Neural progenitor cell (in vitro differentiated cells): ENCODE results near the gene TMPRSS4. TPM values are rescaled to one million over a fixed set of nuclear protein-coding genes. Genes with fewer than 3 reads are reported as not detected.

Experiments used
- DNase-seq: peaks from one replicate; pipeline ENCODE4 v3.0.0-alpha.2; 2016; ENCODE audit warnings: low spot score
- H2AFZ ChIP-seq: fragments of 200-600 bp; sonication (generic); replicated peaks from 2 replicates; pipeline ENCODE4 v1.6.1; 2016; ENCODE audit warnings: antibody characterized with exemption
- H3F3A ChIP-seq: fragments of 200-600 bp; sonication (generic); 2 replicates; pipeline ENCODE4 v1.6.1; 2016; ENCODE audit warnings: antibody characterized with exemption, low read depth
- H3K27ac ChIP-seq: fragments of 200-600 bp; sonication (generic); 2 replicates; pipeline ENCODE4 v1.5.1; 2016; ENCODE audit warnings: mild to moderate bottlenecking
- H3K27me3 ChIP-seq: fragments of 200-600 bp; sonication (generic); 2 replicates; pipeline ENCODE4 v1.6.1; 2016; ENCODE audit warnings: mild to moderate bottlenecking, moderate library complexity
- H3K36me3 ChIP-seq: fragments of 200-600 bp; sonication (generic); 2 replicates; pipeline ENCODE4 v1.5.1; 2016
- H3K4me1 ChIP-seq: fragments of 200-600 bp; sonication (generic); 2 replicates; pipeline ENCODE4 v1.6.1; 2016; ENCODE audit warnings: mixed run types
- H3K4me2 ChIP-seq: fragments of 200-600 bp; sonication (generic); 2 replicates; pipeline ENCODE4 v1.6.1; 2016
- H3K4me3 ChIP-seq: fragments of 200-600 bp; sonication (generic); 2 replicates; pipeline ENCODE4 v1.5.1; 2016
- H3K79me2 ChIP-seq: fragments of 200-600 bp; sonication (generic); 2 replicates; pipeline ENCODE4 v1.6.1; 2016; ENCODE audit warnings: low read depth
- H3K9ac ChIP-seq: fragments of 200-600 bp; sonication (generic); 2 replicates; pipeline ENCODE4 v1.6.1; 2016
- H3K9me3 ChIP-seq: fragments of 200-600 bp; sonication (generic); 2 replicates; pipeline ENCODE4 v1.5.1; 2016; ENCODE audit warnings: low read depth
- H4K20me1 ChIP-seq: fragments of 200-600 bp; sonication (generic); 2 replicates; pipeline ENCODE4 v1.6.1; 2016; ENCODE audit warnings: low read depth
- H3K27ac Mint-ChIP-seq: 3 replicates; pipeline ENCODE4 v1.8.0; 2021; ENCODE audit warnings: mixed read lengths
- H3K27me3 Mint-ChIP-seq: 2 replicates; pipeline ENCODE4 v1.8.0; 2022; ENCODE audit warnings: low read depth, mild to moderate bottlenecking, inconsistent platforms, moderate library complexity, mixed read lengths; ENCODE audit not compliant: insufficient read depth
- H3K36me3 Mint-ChIP-seq: 3 replicates; pipeline ENCODE4 v1.8.0; 2021; ENCODE audit warnings: mixed read lengths
- H3K4me1 Mint-ChIP-seq: 3 replicates; pipeline ENCODE4 v1.8.0; 2021; ENCODE audit warnings: mixed read lengths
- H3K4me3 Mint-ChIP-seq: 3 replicates; pipeline ENCODE4 v1.8.0; 2021; ENCODE audit warnings: mild to moderate bottlenecking, moderate library complexity, mixed read lengths
- H3K9me3 Mint-ChIP-seq: 3 replicates; pipeline ENCODE4 v1.8.0; 2020; ENCODE audit warnings: mixed read lengths
- EZH2 ChIP-seq: fragments of 200-600 bp; sonication (generic); IDR thresholded peaks from 2 replicates; pipeline ENCODE4 v1.6.1; 2017; ENCODE audit warnings: antibody characterized with exemption, mild to moderate bottlenecking, moderate library complexity
- EZH2phosphoT487 ChIP-seq: fragments of 200-600 bp; sonication (generic); IDR thresholded peaks from 2 replicates; pipeline ENCODE4 v1.6.1; 2017; ENCODE audit warnings: antibody characterized with exemption
- total RNA-seq: library from RNA; depleted of rRNA; stranded (reverse); fragments of >200 nt; gene quantifications from 2 replicates; pipeline ENCODE4 v1.2.3, GENCODE V29; 2015; ENCODE audit warnings: low replicate concordance
- TF ChIP-seq, protein P1 (sequence below): fragments of 200-600 bp; sonication (generic); IDR thresholded peaks from 2 replicates; pipeline ENCODE4 v1.5.1; 2017; ENCODE audit warnings: antibody characterized with exemption, mild to moderate bottlenecking

Gene TMPRSS4
- total RNA-seq, 1 donor from 2014 or later: not detected

- Histone ChIP-seq H3K79me2 (no peaks in the 10 kb centered on the region), H3K9me3 (no peaks in the 10 kb centered on the region), H3K9ac (no peak overlapping the region), H3K27ac (no peak overlapping the region), H4K20me1 (no peaks in the 10 kb centered on the region), H3F3A (no peaks in the 10 kb centered on the region), H3K27me3 (no peaks in the 10 kb centered on the region), H3K4me1 (peaks cover 19% of the 10 kb centered on the region), H2AFZ (no peak overlapping the region), H3K4me3 (no peak overlapping the region), H3K36me3 (no peaks in the 10 kb centered on the region), H3K4me2 (no peak overlapping the region)
- H3K27me3 Mint-ChIP-seq: peaks cover 23% of the 10 kb centered on the region
- H3K36me3 Mint-ChIP-seq: no peaks in the 10 kb centered on the region
- H3K27ac Mint-ChIP-seq: no peak overlapping the region
- no peak for DNase-seq
- H3K9me3 Mint-ChIP-seq: peaks cover 3% of the 10 kb centered on the region
- H3K4me1 Mint-ChIP-seq: peaks cover 37% of the 10 kb centered on the region
- no peak overlapping the region for H3K4me3 Mint-ChIP-seq
- TF ChIP-seq EZH2: no peak
- no peak for TF ChIP-seq EZH2phosphoT487
- TF ChIP-seq, protein P1, sequence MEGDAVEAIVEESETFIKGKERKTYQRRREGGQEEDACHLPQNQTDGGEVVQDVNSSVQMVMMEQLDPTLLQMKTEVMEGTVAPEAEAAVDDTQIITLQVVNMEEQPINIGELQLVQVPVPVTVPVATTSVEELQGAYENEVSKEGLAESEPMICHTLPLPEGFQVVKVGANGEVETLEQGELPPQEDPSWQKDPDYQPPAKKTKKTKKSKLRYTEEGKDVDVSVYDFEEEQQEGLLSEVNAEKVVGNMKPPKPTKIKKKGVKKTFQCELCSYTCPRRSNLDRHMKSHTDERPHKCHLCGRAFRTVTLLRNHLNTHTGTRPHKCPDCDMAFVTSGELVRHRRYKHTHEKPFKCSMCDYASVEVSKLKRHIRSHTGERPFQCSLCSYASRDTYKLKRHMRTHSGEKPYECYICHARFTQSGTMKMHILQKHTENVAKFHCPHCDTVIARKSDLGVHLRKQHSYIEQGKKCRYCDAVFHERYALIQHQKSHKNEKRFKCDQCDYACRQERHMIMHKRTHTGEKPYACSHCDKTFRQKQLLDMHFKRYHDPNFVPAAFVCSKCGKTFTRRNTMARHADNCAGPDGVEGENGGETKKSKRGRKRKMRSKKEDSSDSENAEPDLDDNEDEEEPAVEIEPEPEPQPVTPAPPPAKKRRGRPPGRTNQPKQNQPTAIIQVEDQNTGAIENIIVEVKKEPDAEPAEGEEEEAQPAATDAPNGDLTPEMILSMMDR: no peak
Observed at GRCh38 chr11:118095493-118095892, 18.6 kb downstream of the TMPRSS4 start.

DNA sequence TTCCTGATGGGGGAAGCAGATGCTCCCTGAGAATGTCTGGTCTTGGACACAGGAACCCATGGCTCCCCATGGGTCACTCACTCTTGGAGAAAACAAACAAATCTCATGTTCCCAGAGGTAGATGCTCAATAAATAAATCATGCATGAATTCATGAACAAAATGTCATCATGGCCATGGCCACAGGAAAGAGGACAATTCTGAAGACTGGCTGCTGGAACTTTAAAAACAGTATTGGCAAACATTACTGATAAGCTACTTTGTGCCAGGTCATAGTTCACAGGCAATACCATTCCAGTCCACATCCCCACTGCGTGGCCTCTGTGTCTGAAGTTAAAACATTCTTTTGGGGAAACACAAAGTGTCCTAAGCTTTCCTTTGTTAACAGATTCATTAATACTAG is 19.1 kb downstream of the TMPRSS4 start:
- Mint-ChIP-seq H3K4me3 (no peak overlapping the region), H3K27me3 (peaks cover 20% of the 10 kb centered on the region), H3K27ac (peak overlapping the region; percentile 60), H3K4me1 (peaks cover 37% of the 10 kb centered on the region), H3K36me3 (no peaks in the 10 kb centered on the region), H3K9me3 (peaks cover 3% of the 10 kb centered on the region)
- TF ChIP-seq EZH2phosphoT487 (no peak), EZH2 (no peak)
- TF ChIP-seq, protein P1: no peak
- Histone ChIP-seq H3K4me3 (no peak overlapping the region), H3K79me2 (no peaks in the 10 kb centered on the region), H4K20me1 (no peaks in the 10 kb centered on the region), H3K27me3 (no peaks in the 10 kb centered on the region), H3K27ac (no peak overlapping the region), H3K9me3 (no peaks in the 10 kb centered on the region), H3K4me1 (peaks cover 19% of the 10 kb centered on the region), H3F3A (no peaks in the 10 kb centered on the region), H3K4me2 (no peak overlapping the region), H3K36me3 (no peaks in the 10 kb centered on the region), H2AFZ (no peak overlapping the region), H3K9ac (no peak overlapping the region)
- no peak for DNase-seq

GRCh38 chr11:118098996-118099837 is 22.3 kb downstream of the TMPRSS4 start:
- H3K27me3 ChIP-seq: no peaks in the 10 kb centered on the region
- Mint-ChIP-seq H3K36me3 (no peaks in the 10 kb centered on the region), H3K9me3 (no peaks in the 10 kb centered on the region), H3K27me3 (peaks cover 23% of the 10 kb centered on the region), H3K27ac (no peak overlapping the region), H3K4me3 (no peak overlapping the region), H3K4me1 (peaks cover 17% of the 10 kb centered on the region)
- peak; percentile 24 for DNase-seq
- no peaks in the 10 kb centered on the region for H3K9me3 ChIP-seq
- H3K36me3 ChIP-seq: no peaks in the 10 kb centered on the region
- H3K79me2 ChIP-seq: no peaks in the 10 kb centered on the region
- no peaks in the 10 kb centered on the region for H3F3A ChIP-seq
- H4K20me1 ChIP-seq: no peaks in the 10 kb centered on the region
- H3K9ac ChIP-seq: no peak overlapping the region
- H3K4me3 ChIP-seq: no peak overlapping the region
- H2AFZ ChIP-seq: no peak overlapping the region
- no peak overlapping the region for H3K27ac ChIP-seq
- TF ChIP-seq EZH2phosphoT487: no peak
- TF ChIP-seq, protein P1: no peak
- TF ChIP-seq EZH2: no peak
- H3K4me1 ChIP-seq: peaks cover 19% of the 10 kb centered on the region
- no peak overlapping the region for H3K4me2 ChIP-seq
